HEK293T (cell line): Measurements from ENCODE around the gene PRPF19.

Experiments
- ARNT ChIP-seq: fragments of 450-650 bp; IDR thresholded peaks from 2 replicates; pipeline ENCODE4 v1.6.1; 2017; ENCODE audit warnings: mild to moderate bottlenecking
- CTBP1 ChIP-seq: fragments of 450-650 bp; IDR thresholded peaks from 2 replicates; pipeline ENCODE4 v1.6.1; 2016; ENCODE audit warnings: borderline replicate concordance
- ELF4 ChIP-seq: fragments of 450-650 bp; IDR thresholded peaks from 2 replicates; pipeline ENCODE4 v1.6.1; 2017; ENCODE audit warnings: antibody characterized with exemption
- FOXA1 ChIP-seq: fragments of 450-650 bp; IDR thresholded peaks from 2 replicates; pipeline ENCODE4 v1.6.1; 2016; ENCODE audit warnings: mild to moderate bottlenecking
- FOXK2 ChIP-seq: fragments of 450-650 bp; IDR thresholded peaks from 2 replicates; pipeline ENCODE4 v1.6.1; 2016; ENCODE audit warnings: mild to moderate bottlenecking
- FOXM1 ChIP-seq: fragments of 450-650 bp; IDR thresholded peaks from 2 replicates; pipeline ENCODE4 v1.6.1; 2017; ENCODE audit warnings: mild to moderate bottlenecking, borderline replicate concordance
- PKNOX1 ChIP-seq: fragments of 450-650 bp; IDR thresholded peaks from 2 replicates; pipeline ENCODE4 v1.6.1; 2016
- SP1 ChIP-seq: fragments of 450-650 bp; IDR thresholded peaks from 2 replicates; pipeline ENCODE4 v1.6.1; 2017
- TARDBP ChIP-seq: fragments of 450-650 bp; IDR thresholded peaks from 2 replicates; pipeline ENCODE4 v1.6.1; 2016
- ZNF384 ChIP-seq: fragments of 450-650 bp; IDR thresholded peaks from 2 replicates; pipeline ENCODE4 v1.6.1; 2016

GRCh38 chr11:60860943-60861342, 45.4 kb downstream of the PRPF19 start:
- TF ChIP-seq FOXM1 (no peak), TARDBP (no peak), FOXA1 (no peak), FOXK2 (no peak), SP1 (no peak), CTBP1 (no peak), ELF4 (no peak), PKNOX1 (no peak), ARNT (no peak), ZNF384 (no peak)
